ENCODE results near the gene MX2.

The MX2 gene

GRCh38 chr21:41387042-41387819, 25.4 kb downstream of the MX2 start:
- Histone ChIP-seq H3K4me2 (ENCODE audit: low read length) (no peak overlapping the region), H4K20me1 (ENCODE audit: control insufficient read depth, insufficient read depth, low read depth, low read length) (no peaks in the 10 kb centered on the region), H3K79me2 (ENCODE audit: control insufficient read depth, low read length) (no peaks in the 10 kb centered on the region), H3K9me2 (replicated peaks; ENCODE audit: control insufficient read depth, low read length) (no peaks in the 10 kb centered on the region), H3K9me3 (ENCODE audit: control insufficient read depth, insufficient read depth, low read length) (no peaks in the 10 kb centered on the region), H3K27me3 (ENCODE audit: control insufficient read depth, low read length) (no peaks in the 10 kb centered on the region), H3K27ac (ENCODE audit: low read depth, low read length) (no peak overlapping the region), H3F3A (ENCODE audit: control insufficient read depth, insufficient read depth) (no peaks in the 10 kb centered on the region), H3K4me1 (ENCODE audit: control insufficient read depth, low read length) (no peaks in the 10 kb centered on the region), H3K36me3 (ENCODE audit: control insufficient read depth, low read length) (no peaks in the 10 kb centered on the region), H3K4me3 (ENCODE audit: low read length) (no peak overlapping the region)
- TF ChIP-seq EZH2phosphoT487 (IDR thresholded peaks at IDR 0.05; ENCODE audit: borderline replicate concordance, low read length) (no peak), CTCF (IDR thresholded peaks at IDR 0.05; ENCODE audit: low read depth, low read length, poor library complexity, severe bottlenecking) (no peak)

GRCh38 chr21:41387824-41388223, 26.0 kb downstream of the MX2 start:
- Histone ChIP-seq H3K4me3 (ENCODE audit: low read length) (no peak overlapping the region), H3K4me2 (ENCODE audit: low read length) (no peak overlapping the region), H3F3A (ENCODE audit: control insufficient read depth, insufficient read depth) (no peaks in the 10 kb centered on the region), H3K79me2 (ENCODE audit: control insufficient read depth, low read length) (no peaks in the 10 kb centered on the region), H4K20me1 (ENCODE audit: control insufficient read depth, insufficient read depth, low read depth, low read length) (no peaks in the 10 kb centered on the region), H3K9me2 (replicated peaks; ENCODE audit: control insufficient read depth, low read length) (no peaks in the 10 kb centered on the region), H3K27ac (ENCODE audit: low read depth, low read length) (no peak overlapping the region), H3K36me3 (ENCODE audit: control insufficient read depth, low read length) (no peaks in the 10 kb centered on the region), H3K4me1 (ENCODE audit: control insufficient read depth, low read length) (no peaks in the 10 kb centered on the region), H3K9me3 (ENCODE audit: control insufficient read depth, insufficient read depth, low read length) (no peaks in the 10 kb centered on the region), H3K27me3 (ENCODE audit: control insufficient read depth, low read length) (no peaks in the 10 kb centered on the region)
- no peak for TF ChIP-seq CTCF (IDR thresholded peaks at IDR 0.05; ENCODE audit: low read depth, low read length, poor library complexity, severe bottlenecking)
- no peak for TF ChIP-seq EZH2phosphoT487 (IDR thresholded peaks at IDR 0.05; ENCODE audit: borderline replicate concordance, low read length)

- Histone ChIP-seq H4K20me1 (ENCODE audit: control insufficient read depth, insufficient read depth, low read depth, low read length) (no peaks in the 10 kb centered on the region), H3K27me3 (ENCODE audit: control insufficient read depth, low read length) (no peaks in the 10 kb centered on the region), H3K36me3 (ENCODE audit: control insufficient read depth, low read length) (no peaks in the 10 kb centered on the region), H3K9me3 (ENCODE audit: control insufficient read depth, insufficient read depth, low read length) (no peaks in the 10 kb centered on the region), H3K4me3 (ENCODE audit: low read length) (no peak overlapping the region), H3K79me2 (ENCODE audit: control insufficient read depth, low read length) (no peaks in the 10 kb centered on the region), H3K9me2 (replicated peaks; ENCODE audit: control insufficient read depth, low read length) (no peaks in the 10 kb centered on the region), H3K4me2 (ENCODE audit: low read length) (no peak overlapping the region), H3K4me1 (ENCODE audit: control insufficient read depth, low read length) (no peaks in the 10 kb centered on the region), H3K27ac (ENCODE audit: low read depth, low read length) (no peak overlapping the region), H3F3A (ENCODE audit: control insufficient read depth, insufficient read depth) (no peaks in the 10 kb centered on the region)
- TF ChIP-seq CTCF (IDR thresholded peaks at IDR 0.05; ENCODE audit: low read depth, low read length, poor library complexity, severe bottlenecking), result no peak
- TF ChIP-seq EZH2phosphoT487 (IDR thresholded peaks at IDR 0.05; ENCODE audit: borderline replicate concordance, low read length), result no peak
These were observed 26.4 kb downstream of the MX2 start for GRCh38 chr21:41388259-41388658.

Measured in DOHH2 (cell line).